Fibroblast of villous mesenchyme (primary cell): ENCODE measurements around the gene ZNF30. TPM values are rescaled to one million over a fixed set of nuclear protein-coding genes. Genes with fewer than 3 reads are reported as not detected.
"Not testable (repeated sequence)": the region's sequence is repeated elsewhere in the genome, so short reads cannot be mapped to it uniquely, and the experiment has no call there.

Experiments used
- DNase-seq: peaks from one replicate; pipeline ENCODE4 v3.0.0-alpha.2; 2010; ENCODE audit warnings: low read depth
- H3K4me3 ChIP-seq: 2 replicates; pipeline ENCODE4 v1.5.1; 2011; ENCODE audit warnings: low read depth, mild to moderate bottlenecking, low read length
- total RNA-seq: library from RNA; depleted of rRNA; stranded (reverse); fragments of >200 nt; gene quantifications from 2 replicates; pipeline ENCODE4 v1.2.3, GENCODE V29; 2012
- TF ChIP-seq, protein P1 (sequence below): IDR thresholded peaks from 2 replicates; pipeline ENCODE4 v1.5.1; 2012; ENCODE audit warnings: low read depth, mild to moderate bottlenecking, low read length; ENCODE audit not compliant: insufficient read depth

Gene ZNF30
- total RNA-seq, 1 donor, result 3.9 TPM

DNA sequence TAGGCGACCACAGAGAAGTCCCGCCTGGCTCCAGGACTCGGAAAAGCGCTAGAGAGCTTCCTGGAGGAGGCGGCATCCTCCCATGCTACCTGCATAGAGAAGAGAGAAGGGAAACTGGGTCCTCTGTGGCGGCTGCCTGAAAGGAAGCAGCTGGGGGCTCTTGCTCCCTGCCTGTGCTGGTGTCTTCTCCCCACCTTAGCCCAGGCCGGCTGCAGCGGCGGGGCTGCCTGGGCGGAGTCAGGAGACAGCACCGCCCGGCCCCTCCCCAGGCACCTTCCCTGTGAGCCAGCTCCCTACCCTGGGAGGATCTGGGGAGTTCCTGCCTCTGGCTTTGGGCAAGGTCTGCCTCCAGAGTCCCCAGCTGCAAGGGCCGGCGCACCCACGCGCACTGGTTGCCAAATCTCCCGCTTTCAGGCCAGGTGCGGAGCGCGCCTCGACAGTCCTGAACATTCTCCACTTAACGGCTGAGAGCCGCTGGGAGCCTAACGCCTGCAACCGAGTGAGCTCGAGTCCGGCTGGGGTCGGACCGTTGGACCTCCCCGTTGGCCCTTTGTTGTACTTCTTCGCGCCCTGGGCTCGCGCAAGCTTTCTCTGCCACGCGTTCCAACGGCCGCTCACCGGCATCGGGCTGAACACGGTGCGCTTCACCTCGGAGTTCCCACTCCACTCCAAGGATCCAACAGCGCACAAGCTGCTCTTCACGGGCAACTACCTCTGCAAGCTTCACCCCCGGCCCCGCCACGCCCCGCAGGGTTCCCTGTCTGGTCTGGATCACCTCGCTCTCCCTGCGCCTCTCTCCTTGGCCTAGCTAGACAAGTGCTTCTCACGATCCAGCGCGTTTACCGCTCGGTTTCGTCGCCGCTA is 21.8 kb upstream of the ZNF30 start:
- DNase-seq, result no peak
- TF ChIP-seq, protein P1, sequence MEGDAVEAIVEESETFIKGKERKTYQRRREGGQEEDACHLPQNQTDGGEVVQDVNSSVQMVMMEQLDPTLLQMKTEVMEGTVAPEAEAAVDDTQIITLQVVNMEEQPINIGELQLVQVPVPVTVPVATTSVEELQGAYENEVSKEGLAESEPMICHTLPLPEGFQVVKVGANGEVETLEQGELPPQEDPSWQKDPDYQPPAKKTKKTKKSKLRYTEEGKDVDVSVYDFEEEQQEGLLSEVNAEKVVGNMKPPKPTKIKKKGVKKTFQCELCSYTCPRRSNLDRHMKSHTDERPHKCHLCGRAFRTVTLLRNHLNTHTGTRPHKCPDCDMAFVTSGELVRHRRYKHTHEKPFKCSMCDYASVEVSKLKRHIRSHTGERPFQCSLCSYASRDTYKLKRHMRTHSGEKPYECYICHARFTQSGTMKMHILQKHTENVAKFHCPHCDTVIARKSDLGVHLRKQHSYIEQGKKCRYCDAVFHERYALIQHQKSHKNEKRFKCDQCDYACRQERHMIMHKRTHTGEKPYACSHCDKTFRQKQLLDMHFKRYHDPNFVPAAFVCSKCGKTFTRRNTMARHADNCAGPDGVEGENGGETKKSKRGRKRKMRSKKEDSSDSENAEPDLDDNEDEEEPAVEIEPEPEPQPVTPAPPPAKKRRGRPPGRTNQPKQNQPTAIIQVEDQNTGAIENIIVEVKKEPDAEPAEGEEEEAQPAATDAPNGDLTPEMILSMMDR, result no peak
- H3K4me3 ChIP-seq, result no peak overlapping the region

DNA sequence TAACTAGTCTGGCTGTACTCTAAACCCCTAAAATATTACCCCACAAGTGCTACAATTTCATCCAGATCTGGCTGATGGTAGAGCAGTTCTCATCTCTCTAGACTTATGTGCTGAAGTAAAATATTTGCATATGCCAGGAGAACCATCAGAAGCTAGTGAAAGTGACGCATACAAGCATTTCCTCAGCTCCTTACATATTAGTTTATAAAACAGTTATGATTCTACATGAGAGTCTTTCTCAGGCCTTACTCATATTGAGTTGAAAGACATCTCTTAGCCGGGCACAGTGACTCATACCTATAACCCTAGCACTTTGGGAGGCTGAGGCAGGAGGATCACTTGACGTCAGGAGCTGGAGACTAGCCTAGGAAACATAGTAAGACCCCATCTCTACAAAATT is 15.9 kb upstream of the ZNF30 start:
- DNase-seq, result no peak
- H3K4me3 ChIP-seq, result no peak overlapping the region
- TF ChIP-seq, protein P1, result no peak

DNA sequence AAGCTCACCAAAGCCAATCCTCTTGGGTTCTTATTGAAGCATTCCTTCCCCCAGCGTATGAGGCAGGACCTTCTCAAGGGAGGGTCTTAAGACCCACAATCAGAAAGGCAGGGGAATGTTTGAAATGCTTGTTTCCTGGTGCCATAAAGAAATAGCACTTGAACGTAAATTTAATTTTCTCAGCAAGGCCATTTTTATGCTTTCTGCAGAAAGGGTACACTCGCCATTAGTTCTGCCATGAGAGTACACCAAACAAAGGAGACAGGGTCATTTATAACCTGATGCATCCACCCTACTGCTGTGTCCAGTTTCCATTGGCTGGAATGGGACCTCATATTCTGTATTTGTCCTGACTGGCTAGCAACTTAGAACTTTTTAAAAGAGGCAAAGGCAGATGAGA is 9.6 kb upstream of the ZNF30 start:
- not testable (repeated sequence) for DNase-seq, H3K4me3 ChIP-seq

DNA sequence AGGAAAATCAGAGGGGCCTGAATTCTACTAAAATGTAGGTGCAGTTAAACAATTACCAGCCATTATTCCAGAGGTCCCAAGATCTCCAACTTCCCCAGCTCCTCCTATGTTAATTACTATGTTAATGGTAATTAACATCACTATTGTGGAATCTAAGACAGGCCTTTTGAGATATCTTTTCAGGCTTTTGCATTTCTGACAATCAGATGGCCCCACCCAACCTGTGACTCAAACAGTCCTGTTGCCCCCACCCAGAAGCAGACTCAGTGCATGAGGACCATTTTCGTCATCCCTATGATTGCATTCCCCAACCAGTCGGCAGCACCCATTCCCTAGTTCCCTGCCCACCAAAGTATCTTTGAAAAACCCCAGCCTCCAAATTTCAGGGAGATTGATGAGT is 8.5 kb upstream of the ZNF30 start:
- H3K4me3 ChIP-seq, result no peak overlapping the region
- TF ChIP-seq, protein P1, result no peak
- DNase-seq, result no peak

DNA sequence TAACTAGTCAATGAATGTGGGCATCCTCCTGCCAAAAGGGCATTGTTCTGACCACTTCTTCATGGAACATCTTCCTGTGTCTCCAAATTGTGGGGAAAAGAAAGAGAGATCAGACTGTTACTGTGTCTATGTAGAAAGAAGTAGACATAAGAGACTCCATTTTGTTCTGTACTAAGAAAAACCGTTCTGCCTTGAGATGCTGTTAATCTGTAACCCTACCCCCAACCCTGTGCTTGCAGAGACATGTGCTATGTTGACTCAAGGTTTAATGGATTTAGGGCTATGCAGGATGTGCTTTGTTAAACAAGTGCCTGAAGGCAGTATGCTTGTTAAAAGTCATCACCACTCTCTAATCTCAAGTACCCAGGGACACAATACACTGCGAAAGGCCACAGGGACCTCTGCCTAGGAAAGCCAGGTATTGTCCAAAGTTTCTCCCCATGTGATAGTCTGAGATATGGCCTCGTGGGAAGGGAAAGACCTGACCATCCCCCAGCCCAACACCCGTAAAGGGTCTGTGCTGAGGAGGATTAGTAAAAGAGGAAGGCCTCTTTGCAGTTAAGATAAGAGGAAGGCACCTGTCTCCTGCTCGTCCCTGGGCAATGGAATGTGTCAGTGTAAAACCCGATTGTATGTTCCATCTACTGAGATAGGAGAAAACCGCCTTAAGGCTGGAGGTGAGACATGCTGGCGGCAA is 6.5 kb upstream of the ZNF30 start:
- not testable (repeated sequence) for DNase-seq, H3K4me3 ChIP-seq

DNA sequence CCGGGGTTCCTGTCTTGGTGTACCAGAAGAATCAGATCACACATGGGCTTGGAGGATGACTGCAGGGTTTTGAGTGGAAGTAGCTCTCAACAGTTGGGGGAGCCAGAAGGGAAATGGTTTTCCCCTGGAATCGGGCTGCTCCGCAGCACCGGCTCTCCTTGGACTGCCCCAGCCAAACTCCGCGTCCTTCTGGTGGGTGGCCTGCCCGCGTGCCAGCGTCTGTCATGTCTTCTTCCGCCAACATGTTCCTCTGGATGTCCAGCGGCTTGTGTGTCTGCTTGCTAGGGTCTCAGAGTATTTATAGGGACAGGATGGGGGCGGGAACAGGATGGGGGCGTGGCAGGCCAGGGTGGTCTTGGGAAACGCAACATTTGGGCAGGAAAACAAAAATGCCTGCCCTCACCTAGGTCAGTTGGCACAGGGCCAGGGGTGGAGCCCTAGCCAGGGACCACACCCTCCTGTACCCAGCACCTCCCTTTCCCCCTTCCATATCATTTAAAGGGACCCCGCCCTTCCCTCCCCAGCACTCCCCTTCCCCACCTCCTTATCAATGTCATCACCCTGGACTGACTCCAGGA is 1.3 kb upstream of the ZNF30 start:
- TF ChIP-seq, protein P1, result no peak
- DNase-seq, result no peak
- no peak overlapping the region for H3K4me3 ChIP-seq

DNA sequence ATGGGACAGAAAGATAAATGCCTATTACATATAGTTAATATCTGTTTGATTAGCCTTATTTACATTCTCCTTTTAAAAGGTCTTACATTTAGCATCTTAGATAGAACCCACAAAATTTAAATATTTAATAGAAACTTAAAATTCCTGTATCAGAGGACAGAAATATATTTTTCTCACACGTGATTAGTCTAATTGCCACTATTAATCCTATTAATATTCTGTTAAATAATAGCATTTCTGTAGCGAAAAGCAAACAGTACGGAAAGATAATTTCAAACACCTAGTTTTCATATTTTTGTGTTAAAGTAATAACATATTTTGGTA is 380 bp upstream of the ZNF30 start:
- peak; percentile 1 for DNase-seq
- TF ChIP-seq, protein P1, result no peak
- H3K4me3 ChIP-seq, result peak overlapping the region; percentile 74
